Common myeloid progenitor, CD34-positive (primary cell): ENCODE results near the gene TRPM6.

Experiments
- CTCF ChIA-PET: fragments of 350-600 bp; sonication (Branson Sonifier 250); formaldehyde crosslinking; loops from one replicate; lab custom pipeline; 2021; ENCODE audit warnings: antibody characterized with exemption; lab: Charles Lee
- POLR2A ChIA-PET: fragments of 350-600 bp; sonication (Branson Sonifier 250); formaldehyde crosslinking; loops from one replicate; lab custom pipeline; 2021; ENCODE audit warnings: antibody characterized with exemption; lab: Charles Lee
- DNase-seq, 3 donors: peaks; one replicate each; pipeline versions ENCODE4 v3.0.0 to v3.0.0-alpha.2; 2013
- H3K27ac ChIP-seq, 2 experiments: 1 replicate in 1 of 2; 2 replicates in 1 of 2; pipeline ENCODE4 v1.7.0; 2013; ENCODE audit warnings: inconsistent platforms in 2 of 2, low read length in 2 of 2, mild to moderate bottlenecking in 2 of 2, low read depth in 1 of 2, moderate library complexity in 1 of 2; ENCODE audit not compliant: severe bottlenecking in 2 of 2, insufficient read depth in 1 of 2, poor library complexity in 1 of 2
- H3K27me3 ChIP-seq, 5 experiments: replicated peaks in 2 of 5; 1 replicate in 3 of 5; 2 replicates in 2 of 5; pipeline versions ENCODE4 v1.6.1 to v1.7.0; 2013; ENCODE audit warnings: low read length in 4 of 5, mild to moderate bottlenecking in 2 of 5, moderate library complexity in 2 of 5, inconsistent platforms in 1 of 5; ENCODE audit not compliant: insufficient read depth in 5 of 5, control insufficient read depth in 4 of 5
- H3K36me3 ChIP-seq, 4 experiments: 1 replicate in 2 of 4; 2 replicates in 2 of 4; pipeline versions ENCODE4 v1.6.1 to v1.7.0; 2013; ENCODE audit warnings: low read length in 3 of 4, control low read depth in 1 of 4, mild to moderate bottlenecking in 1 of 4; ENCODE audit not compliant: control insufficient read depth in 4 of 4, insufficient read depth in 4 of 4
- H3K4me1 ChIP-seq, 4 experiments: 1 replicate in 3 of 4; 2 replicates in 1 of 4; pipeline versions ENCODE4 v1.6.1 to v1.7.1; 2013; ENCODE audit warnings: low read length in 3 of 4, mild to moderate bottlenecking in 3 of 4, control low read depth in 1 of 4, inconsistent platforms in 1 of 4, moderate library complexity in 1 of 4; ENCODE audit not compliant: control insufficient read depth in 4 of 4, insufficient read depth in 4 of 4; ENCODE audit errors: control extremely low read depth in 1 of 4
- H3K4me3 ChIP-seq, 7 experiments: 1 replicate in 4 of 7; 2 replicates in 3 of 7; pipeline versions ENCODE4 v1.5.1 to v1.7.0; 2013; ENCODE audit warnings: mild to moderate bottlenecking in 7 of 7, low read length in 6 of 7, moderate library complexity in 6 of 7, inconsistent platforms in 2 of 7, low read depth in 2 of 7, control low read depth in 1 of 7; ENCODE audit not compliant: insufficient read depth in 4 of 7, control insufficient read depth in 1 of 7; ENCODE audit errors: extremely low read depth in 1 of 7
- H3K9me3 ChIP-seq, 5 experiments: 1 replicate in 4 of 5; 2 replicates in 1 of 5; pipeline versions ENCODE4 v1.6.1 to v1.7.1; 2013; ENCODE audit warnings: low read length in 4 of 5, mild to moderate bottlenecking in 2 of 5, inconsistent platforms in 1 of 5, low read depth in 1 of 5, moderate library complexity in 1 of 5; ENCODE audit not compliant: control insufficient read depth in 4 of 5, insufficient read depth in 2 of 5; ENCODE audit errors: control extremely low read depth in 1 of 5
- WGBS: methylation state at CpG from one replicate; pipeline ENCODE4 v1.1.5; 2013; ENCODE audit not compliant: insufficient coverage; 5-methylcytosine and 5-hydroxymethylcytosine counted together

TRPM6 gene

GRCh38 chr9:74838351-74838750 is 49.4 kb downstream of the TRPM6 start:
- H3K4me1 ChIP-seq, result no peaks in the 10 kb centered on the region
- CTCF ChIA-PET, result interaction anchor here (0.9 kb wide), 1 partner anchor 16 kb away, joined by 3 read pairs; no protein-coding TSS in a partner anchor
- no peak overlapping the region for H3K27ac ChIP-seq
- H3K27me3 ChIP-seq, result no peaks in the 10 kb centered on the region
- H3K36me3 ChIP-seq, result no peaks in the 10 kb centered on the region
- no peak for DNase-seq
- POLR2A ChIA-PET, result no interaction called here
- H3K9me3 ChIP-seq, result peaks cover 0 to 4% (median 0%) of the 10 kb centered on the region in 5 experiments
- H3K4me3 ChIP-seq, result no peak overlapping the region
- 100% methylated on average over 3 of the region's 4 CpGs for WGBS

GRCh38 chr9:74824654-74825053 is 63.1 kb downstream of the TRPM6 start:
- no peaks in the 10 kb centered on the region for H3K4me1 ChIP-seq
- H3K4me3 ChIP-seq, result no peak overlapping the region
- no peaks in the 10 kb centered on the region for H3K36me3 ChIP-seq
- 100% methylated on average over 1 of the region's 1 CpG for WGBS
- H3K27me3 ChIP-seq, result no peaks in the 10 kb centered on the region
- DNase-seq, result peak in 2 of 3 donors; percentile 17 to 18
- no peak overlapping the region for H3K27ac ChIP-seq
- ChIA-PET POLR2A (interaction anchor here (0.7 kb wide), 1 partner anchor 203 kb away, joined by 4 read pairs; no protein-coding TSS in a partner anchor), CTCF (no interaction called here)
- no peaks in the 10 kb centered on the region for H3K9me3 ChIP-seq

- WGBS, result 90% methylated on average over 6 of the region's 8 CpGs
- no peak overlapping the region for H3K4me3 ChIP-seq
- CTCF ChIA-PET, result no interaction called here
- H3K4me1 ChIP-seq, result no peaks in the 10 kb centered on the region
- no peaks in the 10 kb centered on the region for H3K27me3 ChIP-seq
- H3K36me3 ChIP-seq, result no peaks in the 10 kb centered on the region
- DNase-seq, result no peak
- POLR2A ChIA-PET, result no interaction called here
- H3K9me3 ChIP-seq, result no peaks in the 10 kb centered on the region
- H3K27ac ChIP-seq, result no peak overlapping the region
Observed at GRCh38 chr9:74821636-74822035, 66.1 kb downstream of the TRPM6 start.

- DNase-seq, result no peak
- no peak overlapping the region for H3K4me3 ChIP-seq
- POLR2A ChIA-PET, result no interaction called here
- H3K9me3 ChIP-seq, result no peaks in the 10 kb centered on the region
- CTCF ChIA-PET, result no interaction called here
- H3K27me3 ChIP-seq, result no peaks in the 10 kb centered on the region
- no peak overlapping the region for H3K27ac ChIP-seq
- no peaks in the 10 kb centered on the region for H3K36me3 ChIP-seq
- H3K4me1 ChIP-seq, result no peaks in the 10 kb centered on the region
- WGBS, result 93% methylated on average over 2 of the region's 2 CpGs
Observed at GRCh38 chr9:74817816-74818215, 69.9 kb downstream of the TRPM6 start.

- no peak overlapping the region for H3K27ac ChIP-seq
- H3K4me3 ChIP-seq, result no peak overlapping the region
- CTCF ChIA-PET, result interaction anchor here (1.2 kb wide), 1 partner anchor 10 kb away, joined by 3 read pairs; no protein-coding TSS in a partner anchor
- DNase-seq, result no peak
- 94% methylated on average over 8 of the region's 9 CpGs for WGBS
- POLR2A ChIA-PET, result no interaction called here
- H3K36me3 ChIP-seq, result no peaks in the 10 kb centered on the region
- no peaks in the 10 kb centered on the region for H3K4me1 ChIP-seq
- H3K9me3 ChIP-seq, result no peaks in the 10 kb centered on the region
- H3K27me3 ChIP-seq, result no peaks in the 10 kb centered on the region
Observed at GRCh38 chr9:74817281-74817810, 70.4 kb downstream of the TRPM6 start.

GRCh38 chr9:74810200-74810599 is 77.5 kb downstream of the TRPM6 start:
- ChIA-PET CTCF (no interaction called here), POLR2A (no interaction called here)
- H3K4me1 ChIP-seq, result no peaks in the 10 kb centered on the region
- H3K9me3 ChIP-seq, result no peaks in the 10 kb centered on the region
- no peaks in the 10 kb centered on the region for H3K36me3 ChIP-seq
- WGBS, result no CpG with 5 or more reads among the region's 2 CpGs
- no peak overlapping the region for H3K27ac ChIP-seq
- no peaks in the 10 kb centered on the region for H3K27me3 ChIP-seq
- H3K4me3 ChIP-seq, result no peak overlapping the region
- no peak for DNase-seq

GRCh38 chr9:74804018-74804385 is 83.7 kb downstream of the TRPM6 start:
- ChIA-PET POLR2A (no interaction called here), CTCF (no interaction called here)
- H3K9me3 ChIP-seq, result no peaks in the 10 kb centered on the region
- WGBS, result no CpG with 5 or more reads among the region's 2 CpGs
- no peak overlapping the region for H3K27ac ChIP-seq
- no peaks in the 10 kb centered on the region for H3K36me3 ChIP-seq
- H3K27me3 ChIP-seq, result no peaks in the 10 kb centered on the region
- H3K4me3 ChIP-seq, result no peak overlapping the region
- no peak for DNase-seq
- H3K4me1 ChIP-seq, result no peaks in the 10 kb centered on the region
